HL-60/S4 treated with phorbol 12-myristate 13-acetate at 8.2 ng/mL for 4 days and 3 days (cell line): ENCODE results near the gene ARHGAP20.

Experiments used
- in situ Hi-C: fragments of 300-500 bp; cut with MboI; formaldehyde crosslinking; loops from 2 replicates; pipeline ENCODE4 v1.15.0; 2022; ENCODE audit warnings: low sequenced_read_pairs

ARHGAP20 gene, protein sequence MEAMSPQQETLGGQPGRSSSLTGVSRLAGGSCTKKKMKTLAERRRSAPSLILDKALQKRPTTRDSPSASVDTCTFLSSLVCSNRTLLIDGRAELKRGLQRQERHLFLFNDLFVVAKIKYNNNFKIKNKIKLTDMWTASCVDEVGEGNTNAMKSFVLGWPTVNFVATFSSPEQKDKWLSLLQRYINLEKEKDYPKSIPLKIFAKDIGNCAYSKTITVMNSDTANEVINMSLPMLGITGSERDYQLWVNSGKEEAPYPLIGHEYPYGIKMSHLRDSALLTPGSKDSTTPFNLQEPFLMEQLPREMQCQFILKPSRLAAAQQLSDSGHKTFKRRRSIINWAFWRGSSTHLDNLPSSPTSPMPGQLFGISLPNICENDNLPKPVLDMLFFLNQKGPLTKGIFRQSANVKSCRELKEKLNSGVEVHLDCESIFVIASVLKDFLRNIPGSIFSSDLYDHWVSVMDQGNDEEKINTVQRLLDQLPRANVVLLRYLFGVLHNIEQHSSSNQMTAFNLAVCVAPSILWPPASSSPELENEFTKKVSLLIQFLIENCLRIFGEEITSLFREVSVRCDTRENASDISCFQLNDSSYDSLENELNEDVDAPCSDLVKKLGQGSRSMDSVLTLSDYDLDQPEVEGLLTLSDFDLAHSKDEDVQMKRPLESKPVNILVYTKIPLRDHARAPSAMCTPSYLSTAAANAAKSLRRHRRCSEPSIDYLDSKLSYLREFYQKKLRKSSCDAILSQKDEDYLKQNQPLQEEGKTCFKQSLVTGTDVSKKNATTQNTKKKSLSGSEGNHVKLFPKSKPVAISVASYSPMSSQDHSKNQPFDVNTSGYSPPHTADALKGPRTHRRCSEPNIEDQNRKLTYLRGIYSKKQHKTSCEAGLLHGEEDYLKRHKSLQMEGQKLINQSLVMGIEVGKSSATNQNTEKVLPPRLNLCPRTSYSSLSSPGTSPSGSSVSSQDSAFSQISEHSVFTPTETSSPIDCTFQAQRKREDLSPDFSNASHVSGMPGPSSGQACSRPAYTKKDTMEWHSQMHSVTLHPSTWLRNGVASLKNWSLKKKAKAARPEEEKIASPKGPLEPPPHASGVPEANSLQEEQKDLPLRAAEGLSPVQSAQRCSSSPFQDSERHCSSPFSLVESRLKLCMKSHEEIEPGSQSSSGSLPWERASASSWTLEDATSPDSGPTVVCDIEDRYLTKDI

DNA sequence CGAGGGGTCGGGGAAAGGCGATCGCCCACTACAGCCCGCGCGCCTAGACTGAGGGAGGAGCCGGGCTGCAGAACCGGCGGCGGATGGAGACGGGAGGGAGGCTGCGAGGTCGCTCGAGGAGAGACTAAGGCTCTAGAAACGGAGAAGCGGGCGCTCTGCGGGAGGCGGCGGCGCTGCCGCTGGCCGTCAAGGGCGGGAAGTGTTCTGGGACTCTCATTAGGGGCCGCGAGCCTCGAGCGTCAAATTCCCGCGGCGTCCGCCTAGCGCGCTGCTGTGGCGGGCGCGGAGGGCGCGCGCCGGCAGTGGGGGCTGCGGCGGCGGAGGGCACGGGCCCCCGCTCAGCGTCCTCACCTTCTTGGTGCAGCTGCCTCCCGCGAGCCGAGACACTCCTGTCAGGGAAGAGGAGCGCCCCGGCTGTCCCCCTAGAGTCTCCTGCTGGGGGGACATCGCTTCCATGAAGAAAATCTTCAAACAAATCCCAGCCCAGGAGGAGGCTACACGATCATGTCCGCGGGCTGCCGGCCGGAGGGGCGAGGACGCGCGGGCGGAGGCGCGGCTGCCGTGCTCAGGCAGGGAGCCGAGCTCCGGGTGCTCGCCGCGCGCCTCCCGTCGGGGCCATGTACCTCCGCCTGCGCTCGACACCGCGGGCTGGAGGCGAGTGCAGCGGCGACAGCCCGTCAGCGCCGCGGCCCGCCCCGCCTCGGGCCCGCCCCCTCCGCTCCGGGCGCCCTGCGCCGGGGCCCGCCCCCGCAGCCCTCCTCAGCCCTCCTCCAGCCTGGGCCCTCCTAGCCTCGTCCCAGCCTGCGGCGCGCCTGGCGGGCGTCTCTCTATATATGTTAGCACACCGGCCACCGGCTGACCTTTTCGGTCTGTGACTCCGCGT, at the start of gene ARHGAP20:
Gene ARHGAP20, minus strand, starts transcription at position 662 of the 883 bp plus-strand sequence. Its CDS starts 206 bp downstream, at position 456.
- in situ Hi-C loops = no loop called here

DNA sequence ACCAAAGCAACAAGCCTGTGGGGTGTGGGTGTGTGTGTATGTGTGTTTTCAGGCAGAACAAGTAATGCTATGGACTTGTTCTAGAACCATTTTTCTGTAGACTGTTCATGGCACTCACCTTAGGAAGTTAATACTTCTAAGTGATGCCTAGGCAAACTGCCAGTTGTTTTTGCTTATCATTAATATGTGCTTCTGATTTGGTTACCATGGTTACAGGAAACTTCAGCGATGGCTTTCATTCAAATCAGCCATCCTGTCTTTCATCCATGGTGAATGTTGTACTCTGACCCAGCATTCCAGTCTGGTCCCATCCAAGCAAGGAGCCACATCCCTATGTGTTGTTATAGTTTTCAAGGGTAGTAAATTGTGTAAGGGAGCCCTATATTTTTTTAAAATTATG, 49.8 kb upstream of the ARHGAP20 start:
- in situ Hi-C loops = no loop called here

DNA sequence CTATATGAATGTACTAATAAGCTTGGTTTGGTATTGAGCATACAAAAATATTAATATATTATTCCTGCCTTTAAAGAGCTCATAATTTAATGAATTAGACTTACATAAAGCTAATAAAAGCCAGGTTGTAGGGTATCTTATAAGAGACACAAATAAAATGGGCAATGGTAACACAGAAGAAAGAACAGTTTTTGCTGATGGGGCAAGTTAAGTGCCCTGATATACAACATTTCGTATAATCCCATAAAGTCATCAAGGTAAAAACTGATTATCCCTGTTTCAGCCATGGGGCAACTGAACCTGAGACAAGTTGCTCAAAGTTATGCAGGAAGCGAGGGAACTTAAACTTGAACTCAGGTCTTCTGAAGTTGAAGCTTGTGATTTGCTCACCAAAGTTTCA, 48.9 kb upstream of the ARHGAP20 start:
- in situ Hi-C loops = no loop called here

DNA sequence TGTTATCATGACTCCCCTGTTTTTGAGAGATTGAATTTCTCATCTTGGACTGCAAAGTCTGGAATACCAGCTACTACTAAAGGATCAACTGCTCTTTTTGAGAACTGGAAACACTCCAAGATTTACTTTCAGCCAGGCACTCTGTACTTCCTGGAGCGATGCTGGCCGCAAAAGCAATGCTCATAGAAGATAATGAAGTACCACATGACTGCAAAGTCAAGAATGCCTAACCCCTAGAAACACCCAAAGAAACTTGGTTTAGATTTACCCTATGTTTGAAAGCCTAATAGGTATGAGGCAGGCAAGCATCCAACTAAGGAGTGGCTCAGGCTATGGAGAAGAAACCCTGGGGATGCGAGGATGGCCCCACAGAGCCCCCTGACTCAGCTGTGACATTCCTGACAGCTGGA, 47.7 kb upstream of the ARHGAP20 start:
- in situ Hi-C loops = no loop called here

DNA sequence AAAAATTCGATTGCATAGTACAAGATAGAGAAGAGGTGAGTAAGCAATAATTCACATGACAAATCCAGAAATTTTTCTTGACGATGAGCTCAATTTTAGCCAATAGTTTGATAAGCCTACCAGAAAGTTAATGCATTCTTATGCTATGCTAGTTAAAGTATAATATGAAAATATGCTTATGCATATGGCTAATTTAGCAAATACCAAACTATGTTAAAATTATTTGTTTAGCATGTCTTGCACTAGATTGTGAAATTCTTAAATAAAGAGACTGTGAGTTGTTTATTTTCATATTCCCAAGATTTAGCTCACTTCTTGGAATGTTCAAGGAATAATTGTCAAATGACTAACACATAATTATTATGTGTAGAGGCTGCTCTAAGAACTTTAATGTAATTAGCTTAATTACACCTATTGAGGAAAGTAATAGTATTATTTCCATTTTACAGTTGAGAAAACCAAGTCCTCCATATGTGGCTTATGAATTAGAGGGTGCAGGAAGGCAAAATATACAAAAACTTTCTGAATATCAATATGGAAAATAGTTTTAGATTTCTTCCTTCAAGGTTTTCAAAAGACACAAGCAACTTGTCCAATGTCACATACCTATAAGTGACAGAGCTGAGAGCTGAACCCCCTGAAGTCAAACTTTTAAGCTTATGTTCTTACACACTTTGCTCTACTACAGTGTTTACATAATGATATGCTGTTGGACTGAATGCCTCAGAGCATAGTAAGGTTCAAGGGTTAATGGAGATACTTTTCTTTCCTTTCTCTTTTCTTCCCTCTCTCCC, 45.9 kb upstream of the ARHGAP20 start:
- in situ Hi-C loops = no loop called here

DNA sequence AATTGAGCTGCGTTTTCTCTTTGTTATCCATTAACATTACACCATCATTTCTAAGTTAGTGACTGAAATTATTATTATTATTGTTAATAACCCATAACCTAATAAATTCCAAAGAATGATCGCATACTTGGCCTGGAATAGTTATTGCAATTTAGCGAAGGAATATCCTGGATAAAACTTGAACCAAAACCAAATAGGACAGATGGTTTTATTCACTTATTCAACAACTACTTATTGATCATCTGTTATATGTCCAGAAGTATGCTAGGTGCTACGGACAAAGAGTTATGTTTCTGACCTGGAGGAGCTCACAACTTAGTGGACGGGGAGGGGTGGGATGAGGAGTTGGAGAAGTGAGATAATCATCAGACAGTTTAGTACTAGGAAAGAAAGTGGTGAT, 44.8 kb upstream of the ARHGAP20 start:
- in situ Hi-C loops = no loop called here

DNA sequence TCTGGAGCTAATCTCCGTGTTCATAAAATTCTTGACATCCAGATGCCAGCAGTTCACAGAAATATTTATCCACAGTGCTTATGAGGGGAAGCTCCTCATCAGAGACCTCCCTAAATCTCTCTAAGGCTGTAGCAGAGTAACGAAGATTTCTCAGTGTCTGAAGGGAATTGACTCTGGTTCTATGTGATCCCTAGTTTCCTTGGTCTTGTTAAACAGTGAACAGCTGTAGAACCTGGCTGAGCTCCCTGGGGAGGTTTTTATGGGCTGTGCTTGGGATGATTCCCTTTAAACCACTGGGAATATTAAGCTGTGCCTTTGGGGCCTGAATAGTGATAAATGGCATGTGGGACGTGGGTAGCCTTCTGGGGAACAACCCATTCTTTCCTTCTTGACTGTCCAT, 43.7 kb upstream of the ARHGAP20 start:
- in situ Hi-C loops = no loop called here

DNA sequence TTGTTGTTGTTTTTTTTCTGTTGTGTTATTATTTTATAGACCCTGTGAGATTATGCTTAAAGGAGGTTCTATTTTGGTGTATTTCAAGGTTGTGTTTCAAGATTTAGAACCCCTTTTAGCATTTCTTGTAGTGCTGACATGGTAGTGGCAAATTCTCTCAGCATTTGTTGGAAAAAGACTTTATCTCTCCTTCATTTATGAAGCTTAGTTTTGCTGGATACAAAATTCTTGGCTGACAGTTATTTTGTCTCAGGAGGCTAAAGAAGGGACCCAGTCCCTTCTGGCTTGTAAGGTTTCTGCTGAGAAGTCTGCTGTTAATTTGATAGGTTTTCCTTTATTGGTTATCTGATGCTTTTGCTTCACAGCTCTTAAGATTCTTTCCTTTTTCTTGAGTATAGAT, 40.7 kb upstream of the ARHGAP20 start:
- in situ Hi-C loops = no loop called here

DNA sequence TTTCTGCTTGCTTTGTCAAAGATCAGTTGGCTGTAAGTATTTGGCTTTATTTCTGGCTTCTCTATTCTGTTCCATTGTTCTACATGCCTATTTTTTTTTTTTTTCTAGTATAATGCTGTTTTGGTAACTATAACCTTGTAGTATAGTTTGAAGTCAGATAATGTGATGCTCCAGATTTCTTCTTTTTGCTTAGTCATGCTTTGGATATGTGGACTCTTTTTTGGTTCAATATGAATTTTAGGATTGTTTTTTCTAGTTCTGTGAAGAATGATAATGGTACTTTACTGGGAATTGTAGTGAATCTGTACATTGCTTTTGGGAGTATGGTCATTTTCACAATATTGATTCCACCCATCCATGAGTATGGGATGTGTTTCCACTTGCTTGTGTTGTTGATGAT, 37.9 kb upstream of the ARHGAP20 start:
- in situ Hi-C loops = no loop called here

DNA sequence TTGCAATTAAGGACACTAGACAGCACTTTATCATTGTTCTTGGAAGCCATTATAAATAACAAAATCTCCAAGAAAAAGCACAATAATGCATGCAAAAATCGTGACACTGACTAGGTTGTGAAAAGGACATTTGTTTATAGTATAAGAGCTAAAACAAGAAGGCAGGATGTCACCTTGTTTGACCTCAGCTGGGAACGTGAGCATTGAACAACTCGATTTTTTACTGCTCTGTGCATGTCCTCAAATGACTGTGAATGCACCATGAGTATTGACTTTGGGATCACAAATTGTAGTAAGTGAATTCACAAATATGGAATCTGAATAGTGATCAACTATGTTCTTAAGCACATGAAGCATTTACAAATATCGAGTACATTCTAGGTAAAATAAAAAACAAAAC, 35.3 kb upstream of the ARHGAP20 start:
- in situ Hi-C loops = no loop called here

DNA sequence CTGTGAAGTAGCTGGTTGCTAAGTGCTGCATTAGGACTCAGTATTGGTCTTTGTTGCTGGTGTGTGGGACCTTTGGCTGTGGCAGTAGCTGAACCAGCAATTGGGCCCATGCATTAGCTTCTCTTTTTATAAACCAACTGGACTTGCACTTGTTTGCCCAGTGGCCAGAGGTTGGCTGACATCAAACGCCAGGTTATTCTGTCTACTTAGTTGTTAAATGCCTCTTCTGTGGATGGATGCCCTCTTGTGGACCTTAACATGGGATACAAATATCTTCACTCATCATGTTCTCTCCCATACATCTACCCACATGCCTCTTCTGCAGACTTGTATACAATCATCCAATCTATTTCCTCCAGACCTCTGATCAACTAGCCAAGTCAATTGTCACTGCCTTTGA, 26.4 kb upstream of the ARHGAP20 start:
- in situ Hi-C loops = no loop called here

DNA sequence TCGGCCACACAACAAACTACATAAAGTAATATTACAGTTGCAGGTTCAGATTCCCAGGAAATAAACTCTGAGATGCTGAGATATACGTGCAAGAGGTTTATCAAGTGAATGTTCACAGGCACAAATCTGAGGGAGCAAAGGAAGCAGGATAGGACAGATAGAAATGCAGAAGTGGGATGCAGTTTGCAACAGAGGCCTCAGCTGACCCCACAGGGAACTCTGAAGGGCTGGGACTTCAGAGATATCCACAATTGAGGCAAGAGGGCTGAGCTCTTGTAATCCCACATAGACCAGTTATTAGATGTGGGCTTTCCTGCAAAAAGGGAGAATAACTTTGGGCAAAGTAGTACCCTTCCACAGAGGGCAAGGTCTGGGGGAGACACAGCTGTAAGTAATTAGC, 25.4 kb upstream of the ARHGAP20 start:
- in situ Hi-C loops = no loop called here

DNA sequence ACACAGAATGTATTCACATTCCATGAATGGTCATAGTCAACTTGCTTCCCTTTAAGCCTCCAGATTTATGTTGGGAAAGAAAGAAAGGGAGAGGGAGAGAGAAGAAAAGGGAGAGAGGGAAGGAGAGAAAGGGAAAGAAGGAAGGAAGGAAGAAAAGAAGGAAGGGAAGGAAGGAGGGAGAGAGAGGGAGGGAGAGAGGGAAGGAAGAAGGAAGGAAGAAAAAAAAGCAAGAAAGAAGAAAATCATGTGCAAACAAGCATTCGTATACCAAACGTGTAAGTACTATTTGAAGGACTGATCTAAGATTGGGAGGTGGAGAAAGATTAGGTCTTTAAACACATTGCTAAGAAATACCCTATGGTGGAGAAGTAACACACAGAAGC, 23.9 kb upstream of the ARHGAP20 start:
- in situ Hi-C loops = no loop called here

DNA sequence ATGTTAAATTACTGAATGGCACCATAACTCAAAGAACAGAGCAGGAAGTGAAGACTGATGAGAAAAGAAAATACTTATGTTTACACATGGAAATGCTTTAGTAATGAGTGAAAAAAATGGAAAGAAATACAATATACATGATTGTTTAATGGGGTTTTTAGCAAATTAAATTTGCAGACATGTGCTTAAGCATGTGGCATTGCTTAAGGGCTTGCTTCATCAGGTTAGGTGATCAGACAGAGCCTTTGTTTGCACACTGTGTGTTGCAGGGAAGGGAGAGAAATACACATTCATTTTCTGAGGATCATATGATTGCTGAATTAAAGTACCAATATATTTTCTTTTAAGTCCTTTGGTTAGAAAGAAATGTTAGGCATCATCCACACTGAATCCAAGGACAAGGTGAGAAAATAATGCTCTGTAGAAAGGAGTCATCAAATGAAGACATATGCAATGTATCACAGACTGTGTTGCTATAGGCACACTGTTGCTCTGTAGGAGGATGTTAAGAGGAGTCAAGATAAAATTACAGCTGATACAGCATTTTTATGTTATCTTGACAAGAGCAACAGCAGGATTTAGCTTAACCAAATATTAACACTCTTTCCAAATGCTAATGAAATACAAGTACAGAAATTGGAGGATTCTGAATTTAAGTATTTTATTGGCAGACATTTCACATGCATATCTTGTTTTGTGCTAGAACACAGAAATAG, 23.4 kb upstream of the ARHGAP20 start:
- in situ Hi-C loops = no loop called here

DNA sequence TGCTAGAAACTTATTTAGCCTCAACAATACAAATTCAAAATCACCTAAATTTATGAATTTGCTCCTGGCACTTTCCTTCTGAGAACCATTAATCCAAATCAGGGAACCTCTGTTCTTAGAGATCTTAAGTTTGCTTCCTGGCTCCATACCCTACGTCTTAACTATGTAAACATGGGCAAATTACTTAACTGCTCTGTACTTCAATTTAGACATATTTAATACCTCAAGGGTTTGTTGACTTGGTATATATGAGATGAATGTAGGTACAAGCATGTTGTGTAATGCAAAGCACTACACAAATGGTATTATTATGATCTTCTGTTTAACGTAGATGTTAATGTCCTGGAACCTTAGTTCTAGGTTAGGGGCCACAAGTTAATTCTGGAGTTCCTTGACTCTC, 22.6 kb upstream of the ARHGAP20 start:
- in situ Hi-C loops = no loop called here

DNA sequence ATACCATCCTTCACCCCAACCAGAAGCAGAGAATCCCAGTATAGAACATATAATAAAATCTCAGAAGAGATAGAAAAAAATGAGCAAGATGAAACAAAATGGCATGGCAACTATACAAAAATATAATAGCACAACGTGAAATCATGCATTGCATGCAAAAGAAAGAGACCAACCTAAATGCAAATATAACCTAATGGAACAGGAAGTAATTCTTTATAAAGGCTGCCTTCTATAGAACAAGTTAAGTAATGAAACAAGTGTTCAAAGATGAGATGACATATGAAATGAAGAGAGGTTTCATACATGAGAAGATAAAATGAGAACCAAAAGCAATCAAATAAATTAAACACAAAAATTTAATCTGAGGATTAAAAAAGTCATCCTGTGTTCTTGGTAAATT, 18.5 kb upstream of the ARHGAP20 start:
- in situ Hi-C loops = no loop called here

DNA sequence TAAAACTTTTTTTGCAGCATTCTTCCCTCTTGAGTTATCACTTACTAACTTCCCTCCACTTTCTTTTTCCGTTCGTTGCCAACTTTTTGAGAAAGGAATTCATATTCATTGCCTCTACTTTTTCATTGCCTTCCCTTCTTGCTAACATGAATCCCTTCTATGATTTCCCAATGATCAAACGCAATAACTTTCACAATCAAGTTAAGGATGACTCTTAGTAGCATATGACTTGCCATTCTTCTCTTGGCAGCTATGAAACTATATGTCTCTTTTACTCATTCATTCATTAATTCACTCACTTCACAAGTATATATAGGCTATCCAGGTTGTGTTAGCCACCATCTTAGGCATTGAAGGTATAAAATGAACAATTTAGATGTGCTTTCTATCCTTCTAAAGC, 16.6 kb upstream of the ARHGAP20 start:
- in situ Hi-C loops = no loop called here

DNA sequence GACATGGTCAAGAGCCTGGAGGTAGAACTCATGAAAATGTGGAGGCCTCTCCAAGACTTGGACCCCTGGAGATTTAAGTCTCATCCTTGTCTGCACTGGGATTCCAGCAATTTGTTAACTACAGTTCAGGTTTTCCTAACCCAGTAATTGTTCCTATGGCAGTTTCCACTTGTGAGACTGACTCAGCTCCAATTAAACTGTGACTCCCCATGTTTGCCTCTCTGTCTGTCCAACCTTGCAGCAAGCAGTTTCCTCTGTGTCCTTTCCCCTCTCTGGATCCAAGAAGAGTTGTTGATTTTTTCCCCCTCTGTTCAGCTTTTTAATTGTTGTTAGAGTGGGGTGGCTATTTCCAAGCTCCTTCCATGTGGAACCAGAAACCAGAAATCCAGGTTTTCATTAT, 16.2 kb upstream of the ARHGAP20 start:
- in situ Hi-C loops = no loop called here

DNA sequence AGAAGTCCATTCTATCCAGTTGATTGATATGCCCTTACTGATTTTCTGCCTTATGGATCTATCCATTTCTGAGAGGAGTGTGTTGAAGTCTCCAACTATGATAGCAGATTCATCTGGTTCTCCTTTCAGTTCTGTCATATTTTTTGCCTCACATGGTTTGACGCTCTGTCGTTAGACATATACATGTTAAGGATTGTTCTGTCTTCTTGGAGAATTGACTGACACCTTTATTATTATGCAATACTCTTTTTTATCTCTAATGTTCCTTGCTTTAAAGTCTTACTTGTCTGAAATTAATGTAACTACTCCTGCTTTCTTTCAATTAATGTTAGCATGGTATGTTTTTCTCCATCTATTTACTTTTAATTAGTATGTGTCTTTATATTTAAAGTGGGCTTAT, 12.1 kb upstream of the ARHGAP20 start:
- in situ Hi-C loops = no loop called here
